Central memory CD8-positive, alpha-beta T cell (primary cell): ENCODE results near the gene JTB.
"Not testable (repeated sequence)": the region's sequence is repeated elsewhere in the genome, so short reads cannot be mapped to it uniquely, and the experiment has no call there.

ENCODE experiments used
- ATAC-seq: fragments of 150-1000 bp; cut with Tn5 transposase; replicated peaks from 2 replicates; pipeline ENCODE4 v1.10.0; 2022; ENCODE audit warnings: mild to moderate bottlenecking, moderate FRiP score, moderate number of reproducible peaks; ENCODE audit not compliant: poor library complexity, severe bottlenecking; ENCODE audit errors: extremely low read depth
- DNase-seq, 2 donors: peaks; one replicate each; pipeline ENCODE4 v3.0.0; 2021; ENCODE audit warnings: low spot score in 2 of 2
- H3K27ac Mint-ChIP-seq: one replicate; pipeline ENCODE4 v1.8.0; 2022; ENCODE audit warnings: low read depth, mild to moderate bottlenecking, moderate library complexity, mixed read lengths
- H3K27me3 Mint-ChIP-seq: one replicate; pipeline ENCODE4 v1.8.0; 2022; ENCODE audit warnings: mixed read lengths
- H3K36me3 Mint-ChIP-seq: one replicate; pipeline ENCODE4 v1.8.0; 2022; ENCODE audit warnings: mild to moderate bottlenecking, moderate library complexity, mixed read lengths; ENCODE audit not compliant: insufficient read depth
- H3K4me1 Mint-ChIP-seq: one replicate; pipeline ENCODE4 v1.8.0; 2022; ENCODE audit warnings: mixed read lengths
- H3K4me3 Mint-ChIP-seq: one replicate; pipeline ENCODE4 v1.8.0; 2022; ENCODE audit warnings: mild to moderate bottlenecking, moderate library complexity, mixed read lengths
- H3K9me3 Mint-ChIP-seq: one replicate; pipeline ENCODE4 v1.8.0; 2022; ENCODE audit warnings: mixed read lengths

Gene JTB

DNA sequence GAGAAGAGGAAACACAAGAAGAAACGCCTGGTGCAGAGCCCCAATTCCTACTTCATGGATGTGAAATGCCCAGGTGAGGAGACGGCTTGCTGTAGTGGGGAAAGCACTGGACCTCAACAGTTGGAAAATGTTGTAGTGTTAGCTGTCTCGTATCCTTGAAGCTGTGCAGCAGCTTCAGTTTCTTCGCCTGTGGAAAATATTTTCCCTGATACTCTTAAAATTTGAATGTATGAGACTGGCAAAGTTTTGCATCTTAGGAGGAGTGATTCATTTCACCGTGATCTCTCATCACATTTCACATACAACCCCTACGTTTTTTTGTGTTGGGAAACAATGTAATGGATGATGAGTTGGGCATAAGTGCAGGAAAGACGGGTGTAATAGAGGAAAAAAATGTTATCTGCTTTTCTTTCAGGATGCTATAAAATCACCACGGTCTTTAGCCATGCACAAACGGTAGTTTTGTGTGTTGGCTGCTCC, 13.7 kb upstream of the JTB start:
- H3K27me3 Mint-ChIP-seq, result no peaks in the 10 kb centered on the region
- H3K9me3 Mint-ChIP-seq, result no peaks in the 10 kb centered on the region
- H3K36me3 Mint-ChIP-seq, result peaks cover 51% of the 10 kb centered on the region
- DNase-seq (no peak), ATAC-seq (no peak)
- peaks cover 55% of the 10 kb centered on the region for H3K4me1 Mint-ChIP-seq
- H3K27ac Mint-ChIP-seq, result peak overlapping the region; percentile 99
- H3K4me3 Mint-ChIP-seq, result peak overlapping the region; percentile 97

- H3K4me3 Mint-ChIP-seq, result peak within 1 kb of the TSS; percentile 97
- H3K27me3 Mint-ChIP-seq, result no peaks in the 10 kb centered on the region
- peaks cover 49% of the 10 kb centered on the region for H3K36me3 Mint-ChIP-seq
- DNase-seq (peak; percentile 76 to 88), ATAC-seq (peak; percentile 90)
- peak within 1 kb of the TSS; percentile 99 for H3K27ac Mint-ChIP-seq
- no peaks in the 10 kb centered on the region for H3K9me3 Mint-ChIP-seq
- H3K4me1 Mint-ChIP-seq, result peaks cover 57% of the 10 kb centered on the region
Measured at GRCh38 chr1:153990468-153991150, 13.1 kb upstream of the JTB start, which contains the start of gene RPS27. RPS27 (plus strand) TSS chr1:153990762; CDS start chr1:153990797, 35 bp downstream.

- Mint-ChIP-seq H3K36me3 (peaks cover 28% of the 10 kb centered on the region), H3K27me3 (no peaks in the 10 kb centered on the region), H3K4me1 (peaks cover 45% of the 10 kb centered on the region), H3K4me3 (no peak overlapping the region), H3K27ac (peak overlapping the region; percentile 88), H3K9me3 (no peaks in the 10 kb centered on the region)
- DNase-seq, result no peak
- no peak for ATAC-seq
Measured at GRCh38 chr1:153987621-153988020, 10.1 kb upstream of the JTB start.

- peaks cover 32% of the 10 kb centered on the region for H3K4me1 Mint-ChIP-seq
Measured at GRCh38 chr1:153985941-153986761, 8.7 kb upstream of the JTB start, which contains the start of gene RAB13. RAB13 (minus strand) TSS chr1:153986339; CDS start chr1:153986236, 103 bp downstream.

DNA sequence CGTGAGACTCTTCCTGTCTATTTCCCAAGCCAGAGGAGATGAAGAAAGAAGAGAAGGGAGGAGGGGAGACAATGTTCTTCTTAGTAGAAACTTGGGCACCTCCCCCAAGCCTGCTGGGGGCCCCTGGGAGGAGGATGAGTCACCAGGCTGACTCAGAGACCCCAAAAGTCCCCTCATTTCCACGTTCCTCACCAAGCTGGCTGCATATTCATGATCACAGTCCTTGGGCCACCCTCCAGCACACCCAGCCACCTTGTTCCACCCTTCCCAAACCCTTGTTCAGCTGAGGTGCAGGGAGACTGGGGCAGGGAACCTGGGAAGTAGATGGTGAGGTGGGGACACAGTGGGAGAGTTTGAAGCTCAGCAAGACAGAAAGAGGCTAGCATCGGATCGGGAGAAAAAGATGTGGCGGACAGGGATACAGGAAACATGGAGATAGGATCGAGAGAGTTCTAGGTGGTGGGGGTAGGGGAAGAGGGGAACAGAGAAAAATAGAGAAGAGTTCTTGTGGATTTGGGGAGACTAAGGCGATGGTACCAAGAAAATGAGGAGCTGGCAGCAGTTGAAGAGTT, 8.0 kb upstream of the JTB start:
- Mint-ChIP-seq H3K4me1 (peaks cover 25% of the 10 kb centered on the region), H3K4me3 (peak overlapping the region; percentile 12), H3K27ac (no peak overlapping the region), H3K36me3 (peaks cover 6% of the 10 kb centered on the region), H3K27me3 (no peaks in the 10 kb centered on the region), H3K9me3 (no peaks in the 10 kb centered on the region)
- no peak for DNase-seq
- ATAC-seq, result no peak

More at GRCh38 chr1:153985941-153986761, 8.7 kb upstream of the JTB start, which contains the start of gene RAB13:
- peak within 1 kb of the TSS; percentile 88 for H3K27ac Mint-ChIP-seq
- DNase-seq, result no peak
- H3K4me3 Mint-ChIP-seq, result peak within 1 kb of the TSS; percentile 12
- no peaks in the 10 kb centered on the region for H3K9me3 Mint-ChIP-seq
- ATAC-seq, result no peak
- H3K36me3 Mint-ChIP-seq, result peaks cover 13% of the 10 kb centered on the region
- H3K27me3 Mint-ChIP-seq, result no peaks in the 10 kb centered on the region

GRCh38 chr1:153984123-153984894, 6.8 kb upstream of the JTB start:
- no peak overlapping the region for H3K4me3 Mint-ChIP-seq
- no peaks in the 10 kb centered on the region for H3K9me3 Mint-ChIP-seq
- H3K27me3 Mint-ChIP-seq, result no peaks in the 10 kb centered on the region
- DNase-seq (no peak), ATAC-seq (no peak)
- peaks cover 4% of the 10 kb centered on the region for H3K36me3 Mint-ChIP-seq
- peaks cover 16% of the 10 kb centered on the region for H3K4me1 Mint-ChIP-seq
- no peak overlapping the region for H3K27ac Mint-ChIP-seq

- H3K4me3 Mint-ChIP-seq, H3K36me3 Mint-ChIP-seq, H3K9me3 Mint-ChIP-seq, ATAC-seq, H3K27ac Mint-ChIP-seq, H3K27me3 Mint-ChIP-seq, DNase-seq: not testable (repeated sequence)
- H3K4me1 Mint-ChIP-seq, result peaks cover 27% of the 10 kb centered on the region
Measured at GRCh38 chr1:153981735-153982134, 4.3 kb upstream of the JTB start.

- peak overlapping the region; percentile 89 for H3K27ac Mint-ChIP-seq
- peaks cover 20% of the 10 kb centered on the region for H3K36me3 Mint-ChIP-seq
- not testable (repeated sequence) for H3K27me3 Mint-ChIP-seq, H3K9me3 Mint-ChIP-seq, DNase-seq, ATAC-seq
- peaks cover 31% of the 10 kb centered on the region for H3K4me1 Mint-ChIP-seq
- peak overlapping the region; percentile 91 for H3K4me3 Mint-ChIP-seq
Measured at GRCh38 chr1:153979091-153979490, 1.6 kb upstream of the JTB start.

GRCh38 chr1:153978274-153978909, 918 bp upstream of the JTB start:
- H3K9me3 Mint-ChIP-seq, result no peaks in the 10 kb centered on the region
- no peak for ATAC-seq
- H3K4me3 Mint-ChIP-seq, result peak overlapping the region; percentile 91
- H3K27ac Mint-ChIP-seq, result peak overlapping the region; percentile 89
- no peaks in the 10 kb centered on the region for H3K27me3 Mint-ChIP-seq
- H3K36me3 Mint-ChIP-seq, result peaks cover 26% of the 10 kb centered on the region
- no peak for DNase-seq
- peaks cover 31% of the 10 kb centered on the region for H3K4me1 Mint-ChIP-seq

DNA sequence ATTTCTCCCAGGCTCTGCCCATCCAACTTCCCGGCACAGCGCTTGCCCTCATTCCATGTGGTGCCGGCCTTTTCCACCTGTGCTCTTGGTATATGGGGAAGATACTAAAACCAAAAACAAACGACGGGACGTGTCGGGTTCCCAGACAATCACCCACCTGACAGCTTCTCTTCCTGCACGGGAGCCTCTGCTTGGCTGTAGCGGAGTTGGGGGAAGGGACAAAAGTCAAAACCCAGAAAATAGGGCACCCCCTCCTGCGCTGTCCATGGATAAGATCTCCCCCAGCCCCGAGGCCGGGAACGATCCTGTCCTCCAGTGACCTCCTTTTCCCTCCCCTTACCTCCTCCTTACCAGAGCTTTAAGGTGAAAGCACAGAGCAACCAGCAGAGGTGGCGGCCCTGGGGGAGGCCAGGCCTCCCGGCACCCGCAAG, 640 bp downstream of the JTB start:
- Mint-ChIP-seq H3K4me3 (peak overlapping the region; percentile 91), H3K27me3 (no peaks in the 10 kb centered on the region), H3K4me1 (peaks cover 31% of the 10 kb centered on the region), H3K9me3 (no peaks in the 10 kb centered on the region), H3K27ac (peak overlapping the region; percentile 89), H3K36me3 (peaks cover 27% of the 10 kb centered on the region)
- ATAC-seq, result peak; percentile 2
- DNase-seq, result no peak

DNA sequence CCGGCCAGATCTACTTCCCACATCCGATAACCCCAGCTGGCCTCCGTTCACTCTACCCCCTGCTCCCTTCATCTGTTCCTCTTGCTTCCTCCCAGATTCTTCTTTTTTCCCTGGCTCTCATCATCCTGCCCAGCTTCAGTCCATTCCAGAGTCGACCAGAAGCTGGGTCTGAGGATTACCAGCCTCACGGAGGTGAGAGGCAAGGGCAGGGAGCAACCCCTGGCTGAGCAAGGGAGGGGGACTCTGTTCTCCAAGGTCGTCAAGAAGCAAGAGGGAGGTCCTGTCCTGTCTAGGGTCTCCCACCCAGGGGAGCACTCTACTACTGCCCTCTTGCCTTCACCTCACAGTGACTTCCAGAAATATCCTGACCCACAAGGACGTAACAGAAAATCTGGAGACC, 3.9 kb downstream of the JTB start:
- DNase-seq (no peak), ATAC-seq (no peak)
- H3K36me3 Mint-ChIP-seq, result peaks cover 26% of the 10 kb centered on the region
- no peaks in the 10 kb centered on the region for H3K9me3 Mint-ChIP-seq
- no peaks in the 10 kb centered on the region for H3K27me3 Mint-ChIP-seq
- no peak overlapping the region for H3K27ac Mint-ChIP-seq
- H3K4me3 Mint-ChIP-seq, result no peak overlapping the region
- H3K4me1 Mint-ChIP-seq, result peaks cover 26% of the 10 kb centered on the region
